DND-41 (cell line): Measurements from ENCODE around the gene DST.

Source experiments
- ATAC-seq: fragments of 200-7000 bp; cut with Tn5 transposase; 3 replicates; pipeline ENCODE4 v1.9.1; 2021; ENCODE audit warnings: low read depth; ENCODE audit not compliant: insufficient read depth
- DNase-seq: peaks from one replicate; pipeline ENCODE4 v3.0.0-alpha.2; 2020
- H2AFZ ChIP-seq: 2 replicates; pipeline ENCODE4 v1.6.0; 2012; ENCODE audit warnings: low read depth, low read length
- H3K27ac ChIP-seq: 2 replicates; pipeline ENCODE4 v1.5.1; 2012; ENCODE audit warnings: low read length, inconsistent platforms
- H3K27me3 ChIP-seq: fragments of 200-600 bp; sonication (generic); 2 replicates; pipeline ENCODE4 v1.6.0; 2012; ENCODE audit warnings: low read length, mild to moderate bottlenecking, inconsistent platforms; ENCODE audit not compliant: insufficient read depth, poor library complexity
- H3K36me3 ChIP-seq: 2 replicates; pipeline ENCODE4 v1.5.1; 2012; ENCODE audit warnings: low read length, inconsistent platforms; ENCODE audit not compliant: insufficient read depth
- H3K4me1 ChIP-seq: 2 replicates; pipeline ENCODE4 v1.5.1; 2012; ENCODE audit warnings: mild to moderate bottlenecking, low read length; ENCODE audit not compliant: insufficient read depth
- H3K4me2 ChIP-seq: 2 replicates; pipeline ENCODE4 v1.6.0; 2012; ENCODE audit warnings: mild to moderate bottlenecking, moderate library complexity, low read length, inconsistent platforms; ENCODE audit not compliant: insufficient read depth
- H3K4me3 ChIP-seq, 2 experiments: fragments of 200-600 bp in 1 of 2; shearing (Covaris generic) in 1 of 2; 2 replicates each; pipeline ENCODE4 v1.5.1; 2012 to 2016; ENCODE audit warnings: inconsistent platforms in 2 of 2, low read length in 2 of 2, mild to moderate bottlenecking in 2 of 2, low read depth in 1 of 2, moderate library complexity in 1 of 2
- H3K79me2 ChIP-seq: 2 replicates; pipeline ENCODE4 v1.6.0; 2012; ENCODE audit warnings: low read length, inconsistent platforms; ENCODE audit not compliant: insufficient read depth
- H3K9ac ChIP-seq: 2 replicates; pipeline ENCODE4 v1.6.0; 2012; ENCODE audit warnings: low read depth, mild to moderate bottlenecking, inconsistent platforms, low read length, moderate library complexity
- H3K9me3 ChIP-seq: 2 replicates; pipeline ENCODE4 v1.5.1; 2012; ENCODE audit warnings: low read length, moderate library complexity, mild to moderate bottlenecking, inconsistent platforms; ENCODE audit not compliant: insufficient read depth, severe bottlenecking
- H4K20me1 ChIP-seq: 2 replicates; pipeline ENCODE4 v1.6.0; 2012; ENCODE audit warnings: low read length; ENCODE audit not compliant: insufficient read depth
- CTCF ChIP-seq: IDR thresholded peaks from 2 replicates; pipeline ENCODE4 v1.5.1; 2012; ENCODE audit warnings: borderline replicate concordance, low read length, moderate library complexity, mild to moderate bottlenecking; ENCODE audit not compliant: poor library complexity, severe bottlenecking; ENCODE audit errors: extremely low read depth
- EZH2 ChIP-seq: IDR thresholded peaks from 3 replicates; pipeline ENCODE4 v1.6.1; 2012; ENCODE audit warnings: borderline replicate concordance, low read depth, mild to moderate bottlenecking, moderate library complexity, low read length, inconsistent platforms; ENCODE audit not compliant: severe bottlenecking

The DST gene

GRCh38 chr6:56491606-56492328 lies 150.9 kb downstream of the DST start:
- Histone ChIP-seq H4K20me1 (no peaks in the 10 kb centered on the region), H3K27ac (no peak overlapping the region), H3K79me2 (no peaks in the 10 kb centered on the region), H3K9me3 (no peaks in the 10 kb centered on the region), H3K9ac (no peak overlapping the region), H3K4me1 (no peaks in the 10 kb centered on the region), H3K27me3 (no peaks in the 10 kb centered on the region), H3K4me3 (no peak overlapping the region), H3K4me2 (no peak overlapping the region), H3K36me3 (no peaks in the 10 kb centered on the region), H2AFZ (no peak overlapping the region)
- DNase-seq (no peak), ATAC-seq (no peak)
- no peak for TF ChIP-seq EZH2
- no peak for TF ChIP-seq CTCF

GRCh38 chr6:56490993-56491392 lies 151.7 kb downstream of the DST start:
- Histone ChIP-seq H3K4me3 (no peak overlapping the region), H3K9me3 (no peaks in the 10 kb centered on the region), H3K27ac (no peak overlapping the region), H3K4me1 (no peaks in the 10 kb centered on the region), H3K9ac (no peak overlapping the region), H3K36me3 (no peaks in the 10 kb centered on the region), H3K4me2 (no peak overlapping the region), H4K20me1 (no peaks in the 10 kb centered on the region), H2AFZ (no peak overlapping the region), H3K79me2 (no peaks in the 10 kb centered on the region), H3K27me3 (no peaks in the 10 kb centered on the region)
- DNase-seq, result no peak
- no peak for ATAC-seq
- TF ChIP-seq EZH2 (no peak), CTCF (no peak)

GRCh38 chr6:56489559-56489958 lies 153.1 kb downstream of the DST start:
- H3K9ac ChIP-seq, result no peak overlapping the region
- no peak overlapping the region for H3K4me2 ChIP-seq
- H3K9me3 ChIP-seq, result no peaks in the 10 kb centered on the region
- ATAC-seq (no peak), DNase-seq (no peak)
- H3K4me3 ChIP-seq, result no peak overlapping the region
- no peaks in the 10 kb centered on the region for H3K79me2 ChIP-seq
- no peak for TF ChIP-seq CTCF
- no peak for TF ChIP-seq EZH2
- H4K20me1 ChIP-seq, result no peaks in the 10 kb centered on the region
- H3K36me3 ChIP-seq, result no peaks in the 10 kb centered on the region
- H3K27me3 ChIP-seq, result no peaks in the 10 kb centered on the region
- H2AFZ ChIP-seq, result no peak overlapping the region
- no peak overlapping the region for H3K27ac ChIP-seq
- no peaks in the 10 kb centered on the region for H3K4me1 ChIP-seq

GRCh38 chr6:56488281-56488680 lies 154.4 kb downstream of the DST start:
- Histone ChIP-seq H3K9me3 (no peaks in the 10 kb centered on the region), H2AFZ (no peak overlapping the region), H3K79me2 (no peaks in the 10 kb centered on the region), H3K4me2 (no peak overlapping the region), H3K4me1 (no peaks in the 10 kb centered on the region), H3K4me3 (no peak overlapping the region), H4K20me1 (no peaks in the 10 kb centered on the region), H3K9ac (no peak overlapping the region), H3K27me3 (no peaks in the 10 kb centered on the region), H3K36me3 (no peaks in the 10 kb centered on the region), H3K27ac (no peak overlapping the region)
- DNase-seq (no peak), ATAC-seq (no peak)
- TF ChIP-seq CTCF (no peak), EZH2 (no peak)
